GM21360 (cell line): ENCODE measurements around the gene PCBD2.
"Not testable (repeated sequence)": the region's sequence is repeated elsewhere in the genome, so short reads cannot be mapped to it uniquely, and the experiment has no call there.

Experiments
- ATAC-seq: cut with Tn5 transposase; IDR thresholded peaks from one replicate; pipeline ENCODE4 v1.9.1; 2021; ENCODE audit warnings: mild to moderate bottlenecking, moderate library complexity; ENCODE audit not compliant: unreplicated experiment

PCBD2 gene

GRCh38 chr5:134904610-134905245, at the start of gene PCBD2:
Gene PCBD2, plus strand, starts transcription at chr5:134905131. Its CDS starts 9 bp downstream, at chr5:134905140.
- peak; percentile 81 for ATAC-seq

- not testable (repeated sequence) for ATAC-seq
Observed at GRCh38 chr5:134856465-134856864, 48.5 kb upstream of the PCBD2 start.

GRCh38 chr5:134857401-134857800, 47.5 kb upstream of the PCBD2 start:
- ATAC-seq: no peak

GRCh38 chr5:134864707-134865106, 40.2 kb upstream of the PCBD2 start:
- ATAC-seq: no peak

GRCh38 chr5:134873494-134873893, 31.4 kb upstream of the PCBD2 start:
- ATAC-seq: no peak

- ATAC-seq: peak; percentile 64
Observed at GRCh38 chr5:134873987-134874830, 30.7 kb upstream of the PCBD2 start, which contains the start of gene TXNDC15. Gene TXNDC15, plus strand, starts transcription at chr5:134874371. Its CDS starts 57 bp downstream, at chr5:134874428.

GRCh38 chr5:134874831-134875655, 29.9 kb upstream of the PCBD2 start:
- ATAC-seq: no peak

GRCh38 chr5:134877159-134877558, 27.8 kb upstream of the PCBD2 start:
- no peak for ATAC-seq

GRCh38 chr5:134878403-134878802, 26.5 kb upstream of the PCBD2 start:
- ATAC-seq: no peak

- ATAC-seq: no peak
Observed at GRCh38 chr5:134879456-134879855, 25.5 kb upstream of the PCBD2 start.

GRCh38 chr5:134880937-134881336, 24.0 kb upstream of the PCBD2 start:
- not testable (repeated sequence) for ATAC-seq

- not testable (repeated sequence) for ATAC-seq
Observed at GRCh38 chr5:134881711-134882110, 23.2 kb upstream of the PCBD2 start.

- ATAC-seq: no peak
Observed at GRCh38 chr5:134887593-134888159, 17.3 kb upstream of the PCBD2 start.

GRCh38 chr5:134889335-134889734, 15.6 kb upstream of the PCBD2 start:
- ATAC-seq: no peak

GRCh38 chr5:134891473-134891872, 13.5 kb upstream of the PCBD2 start:
- ATAC-seq: no peak

- no peak for ATAC-seq
Observed at GRCh38 chr5:134892282-134892681, 12.6 kb upstream of the PCBD2 start.

- no peak for ATAC-seq
Observed at GRCh38 chr5:134892926-134893325, 12.0 kb upstream of the PCBD2 start.

- no peak for ATAC-seq
Observed at GRCh38 chr5:134893748-134894505, 11.0 kb upstream of the PCBD2 start.

GRCh38 chr5:134902071-134902801, 2.7 kb upstream of the PCBD2 start:
- peak; percentile 24 for ATAC-seq
